MCF 10A (cell line): ENCODE measurements around the gene PODXL2. TPM values are rescaled to one million over a fixed set of nuclear protein-coding genes. Genes with fewer than 3 reads are reported as not detected.
A peak's percentile ranks its signal among the peaks of the same experiment; 100 is the strongest.

Experiments used
- BruUV-seq: library from RNA; stranded (reverse); fragments of 400-500 nt; replicated peaks from 2 replicates; lab custom pipeline; 2021; lab: Mats Ljungman, UMichigan
- CTCF ChIA-PET: fragments of 300-600 bp; sonication (Branson Sonifier 250); formaldehyde crosslinking; extraction: SDS; loops from one replicate; lab custom pipeline; 2021; ENCODE audit warnings: antibody characterized with exemption, inconsistent platforms; lab: Yijun Ruan, JAX
- POLR2A ChIA-PET: fragments of 300-600, 350-650 bp; sonication (Branson Sonifier 250); formaldehyde crosslinking; extraction: SDS; loops from one replicate; lab custom pipeline; 2020; ENCODE audit warnings: antibody characterized with exemption, inconsistent platforms; lab: Yijun Ruan, JAX
- DNase-seq: peaks from one replicate; pipeline ENCODE4 v3.0.0-alpha.2; 2018; ENCODE audit not compliant: unreplicated experiment
- H3K27ac Mint-ChIP-seq: one replicate; pipeline ENCODE4 v1.8.0; 2022; ENCODE audit warnings: mild to moderate bottlenecking, low read depth, mixed read lengths; ENCODE audit not compliant: unreplicated experiment
- H3K27me3 Mint-ChIP-seq: one replicate; pipeline ENCODE4 v1.8.0; 2022; ENCODE audit warnings: mixed read lengths; ENCODE audit not compliant: insufficient read depth, unreplicated experiment
- H3K36me3 Mint-ChIP-seq: one replicate; pipeline ENCODE4 v1.8.0; 2022; ENCODE audit warnings: mild to moderate bottlenecking, moderate library complexity, mixed read lengths; ENCODE audit not compliant: insufficient read depth, unreplicated experiment
- H3K4me1 Mint-ChIP-seq: one replicate; pipeline ENCODE4 v1.8.0; 2022; ENCODE audit warnings: mixed read lengths; ENCODE audit not compliant: insufficient read depth, unreplicated experiment
- H3K4me3 Mint-ChIP-seq: one replicate; pipeline ENCODE4 v1.8.0; 2022; ENCODE audit warnings: mild to moderate bottlenecking, moderate library complexity, mixed read lengths; ENCODE audit not compliant: unreplicated experiment
- H3K9me3 Mint-ChIP-seq: one replicate; pipeline ENCODE4 v1.8.0; 2022; ENCODE audit warnings: mixed read lengths; ENCODE audit not compliant: unreplicated experiment
- CTCF ChIP-seq: fragments of 200-600 bp; IDR thresholded peaks from one replicate; pipeline ENCODE4 v1.8.0; 2022; ENCODE audit warnings: antibody characterized with exemption, mild to moderate bottlenecking; ENCODE audit not compliant: unreplicated experiment
- intact Hi-C: fragments of 100-400 bp; cut with micrococcal nuclease; formaldehyde crosslinking; loops from 2 replicates; pipeline ENCODE4 v1.14.1; 2022
- total RNA-seq: library from RNA; stranded (reverse); gene quantifications from 2 replicates; pipeline ENCODE4 v1.2.3, GENCODE V29; 2022

Gene PODXL2
- total RNA-seq, 1 experiment from 2014 or later: 10.1 TPM

GRCh38 chr3:127687228-127687737 is 58.3 kb downstream of the PODXL2 start:
- DNase-seq: no peak
- Mint-ChIP-seq H3K4me1 (peaks cover 11% of the 10 kb centered on the region), H3K27ac (no peak overlapping the region), H3K36me3 (no peaks in the 10 kb centered on the region), H3K27me3 (no peaks in the 10 kb centered on the region), H3K9me3 (no peaks in the 10 kb centered on the region), H3K4me3 (no peak overlapping the region)
- POLR2A ChIA-PET: no interaction called here
- intact Hi-C loops: no loop called here
- no TSS peak for BruUV-seq
- no peak for TF ChIP-seq CTCF
- CTCF ChIA-PET: interaction anchor here (1.4 kb wide), 1 partner anchor 9 kb away, joined by 3 read pairs; no protein-coding TSS in a partner anchor

GRCh38 chr3:127688022-127688415 is 59.0 kb downstream of the PODXL2 start:
- Mint-ChIP-seq H3K9me3 (no peaks in the 10 kb centered on the region), H3K4me3 (no peak overlapping the region), H3K27me3 (no peaks in the 10 kb centered on the region), H3K4me1 (peaks cover 11% of the 10 kb centered on the region), H3K27ac (no peak overlapping the region), H3K36me3 (no peaks in the 10 kb centered on the region)
- TF ChIP-seq CTCF: no peak
- no peak for DNase-seq
- ChIA-PET CTCF (interaction anchor here (0.7 to 1.4 kb wide), 2 partner anchors 10 to 269 kb away, joined by 3 read pairs; no protein-coding TSS in a partner anchor), POLR2A (no interaction called here)
- no TSS peak for BruUV-seq
- intact Hi-C loops: no loop called here

GRCh38 chr3:127688416-127689265 is 59.7 kb downstream of the PODXL2 start:
- BruUV-seq: no TSS peak
- intact Hi-C loops: no loop called here
- CTCF ChIA-PET: interaction anchor here (0.7 to 1.4 kb wide), 2 partner anchors 10 to 268 kb away, joined by 3 read pairs; no protein-coding TSS in a partner anchor
- Mint-ChIP-seq H3K4me1 (peaks cover 8% of the 10 kb centered on the region), H3K27me3 (no peaks in the 10 kb centered on the region), H3K9me3 (no peaks in the 10 kb centered on the region), H3K4me3 (no peak overlapping the region), H3K27ac (peak overlapping the region; percentile 37), H3K36me3 (peaks cover 1% of the 10 kb centered on the region)
- POLR2A ChIA-PET: no interaction called here
- no peak for TF ChIP-seq CTCF
- no peak for DNase-seq

- peaks cover 5% of the 10 kb centered on the region for H3K4me1 Mint-ChIP-seq
- TSS peak; percentile 29 for BruUV-seq
- CTCF ChIA-PET: interaction anchor here (0.6 to 2.4 kb wide), 4 partner anchors 10 to 283 kb away, joined by 3 to 28 read pairs (median 9); no protein-coding TSS in a partner anchor
These were observed 60.4 kb downstream of the PODXL2 start for GRCh38 chr3:127689266-127689860.

More at GRCh38 chr3:127689266-127689860, 60.4 kb downstream of the PODXL2 start:
- Mint-ChIP-seq H3K27me3 (no peaks in the 10 kb centered on the region), H3K4me3 (no peak overlapping the region), H3K36me3 (peaks cover 4% of the 10 kb centered on the region), H3K27ac (peak overlapping the region; percentile 46), H3K9me3 (no peaks in the 10 kb centered on the region)
- POLR2A ChIA-PET: interaction anchor here (0.5 to 1.4 kb wide), 2 partner anchors 47 to 91 kb away, joined by 3 read pairs; partner anchors contain the start of gene MCM2
- intact Hi-C loops: no loop called here
- no peak for TF ChIP-seq CTCF
- DNase-seq: no peak
